H1 (cell line): Measurements from ENCODE around the gene WNT9A. TPM values are rescaled to one million over a fixed set of nuclear protein-coding genes. Genes with fewer than 3 reads are reported as not detected.

ENCODE experiments used
- CHD7 ChIP-seq: fragments of 300-600 bp; sonication (generic); IDR thresholded peaks from 2 replicates; pipeline ENCODE4 v1.7.1; 2012; ENCODE audit warnings: low read length, moderate library complexity, mild to moderate bottlenecking, inconsistent platforms; ENCODE audit not compliant: insufficient replicate concordance
- EZH2 ChIP-seq: fragments of 200-600 bp; sonication (generic); IDR thresholded peaks from 2 replicates; pipeline ENCODE4 v1.7.1; 2012; ENCODE audit warnings: low read depth, mild to moderate bottlenecking, moderate library complexity, low read length, inconsistent platforms; ENCODE audit not compliant: severe bottlenecking
- FOSL1 ChIP-seq: IDR thresholded peaks from 2 replicates; pipeline ENCODE4 v1.6.1; 2011; ENCODE audit warnings: mild to moderate bottlenecking, low read depth, low read length, moderate library complexity; ENCODE audit not compliant: insufficient read depth
- GTF2F1 ChIP-seq: IDR thresholded peaks from 2 replicates; pipeline ENCODE4 v1.6.1; 2012; ENCODE audit warnings: low read depth, low read length, improper control_type of control experiment, borderline replicate concordance
- HDAC6 ChIP-seq: IDR thresholded peaks from one replicate; pipeline ENCODE4 v1.7.1; 2012; ENCODE audit warnings: low read depth, mild to moderate bottlenecking, inconsistent platforms, low read length, moderate library complexity
- KDM5A ChIP-seq: fragments of 200-600 bp; IDR thresholded peaks from 2 replicates; pipeline ENCODE4 v1.7.1; 2012; ENCODE audit warnings: mild to moderate bottlenecking, low read length, inconsistent platforms, mixed read lengths
- POLR2A ChIP-seq, 2 experiments: IDR thresholded peaks; 1 replicate in 1 of 2; 2 replicates in 1 of 2; pipeline ENCODE4 v1.6.1; 2011; ENCODE audit warnings: low read depth in 2 of 2, low read length in 2 of 2, mild to moderate bottlenecking in 2 of 2; ENCODE audit errors: control extremely low read depth in 1 of 2
- SP4 ChIP-seq: IDR thresholded peaks from 2 replicates; pipeline ENCODE4 v1.6.1; 2012; ENCODE audit warnings: low read length, inconsistent platforms
- TBP ChIP-seq: IDR thresholded peaks from 2 replicates; pipeline ENCODE4 v1.6.1; 2011; ENCODE audit warnings: low read depth, low read length, improper control_type of control experiment
- polyA plus RNA-seq, 7 experiments: library from polyadenylated mRNA; depleted of rRNA in 3 of 7; stranded (reverse) in 5 of 7; unstranded in 2 of 7; fragments of >200 nt in 5 of 7; fragments of 200-250 nt in 2 of 7; gene quantifications; 1 replicate in 5 of 7; 2 replicates in 1 of 7; 4 replicates in 1 of 7; pipeline versions ENCODE4 v1.2.1 to v1.2.3, GENCODE V29; 2011 to 2013; ENCODE audit warnings: missing spikeins in 2 of 7, mixed read lengths in 2 of 7
- total RNA-seq: library from RNA; stranded (reverse); fragmentation: NEBNext Ultra II Directional; extraction: Animal tissue kit (Norgen Biotek cat#: 25700); gene quantifications from 2 replicates; pipeline ENCODE4 v1.2.1, GENCODE V29; 2021

Gene WNT9A
- total and polyA plus RNA-seq, 2 of the 8 experiments (the other 6 are each of a cell fraction or from before 2014, with no cell fraction given), result 1.1 to 1.5 TPM

GRCh38 chr1:227883073-227883520 lies 64.6 kb downstream of the WNT9A start (continued):
- no peak for TF ChIP-seq CHD7
- TF ChIP-seq POLR2A (IDR thresholded peaks at IDR 0.05; ENCODE audit: control extremely low read depth in 1 of 2, low read depth in 2 of 2, low read length in 2 of 2), result no peak
- TF ChIP-seq GTF2F1, result no peak
- TF ChIP-seq KDM5A, result no peak
- TF ChIP-seq EZH2, result no peak
- no peak for TF ChIP-seq SP4
- no peak for TF ChIP-seq FOSL1
- no peak for TF ChIP-seq HDAC6
- no peak for TF ChIP-seq TBP
